Stimulated activated CD8-positive, alpha-beta memory T cell treated with anti-CD3 and anti-CD28 coated beads, Interleukin-4, amount 100 ng/mL, for 48 hours (primary cell): ENCODE measurements around the gene GNAT1.

Source experiments
- DNase-seq: peaks from one replicate; pipeline ENCODE4 v3.0.0-alpha.2; 2020

GNAT1 gene

GRCh38 chr3:50190936-50191660, at the start of gene GNAT1:
TSS of gene GNAT1 (plus strand) at chr3:50191610. CDS start at chr3:50191726, 116 bp downstream.
- DNase-seq, result no peak

GRCh38 chr3:50146316-50146901, 45.0 kb upstream of the GNAT1 start:
- no peak for DNase-seq

GRCh38 chr3:50147016-50147415, 44.4 kb upstream of the GNAT1 start:
- DNase-seq, result no peak

GRCh38 chr3:50147447-50147846, 44.0 kb upstream of the GNAT1 start:
- DNase-seq, result no peak

GRCh38 chr3:50147861-50148260, 43.5 kb upstream of the GNAT1 start:
- DNase-seq, result no peak

GRCh38 chr3:50150404-50150750, 41.0 kb upstream of the GNAT1 start:
- DNase-seq, result no peak

GRCh38 chr3:50150863-50151686, 40.3 kb upstream of the GNAT1 start:
- no peak for DNase-seq

- no peak for DNase-seq
These were observed 39.7 kb upstream of the GNAT1 start for GRCh38 chr3:50151728-50152127.

- DNase-seq, result no peak
These were observed 37.5 kb upstream of the GNAT1 start for GRCh38 chr3:50153782-50154475.

DNA sequence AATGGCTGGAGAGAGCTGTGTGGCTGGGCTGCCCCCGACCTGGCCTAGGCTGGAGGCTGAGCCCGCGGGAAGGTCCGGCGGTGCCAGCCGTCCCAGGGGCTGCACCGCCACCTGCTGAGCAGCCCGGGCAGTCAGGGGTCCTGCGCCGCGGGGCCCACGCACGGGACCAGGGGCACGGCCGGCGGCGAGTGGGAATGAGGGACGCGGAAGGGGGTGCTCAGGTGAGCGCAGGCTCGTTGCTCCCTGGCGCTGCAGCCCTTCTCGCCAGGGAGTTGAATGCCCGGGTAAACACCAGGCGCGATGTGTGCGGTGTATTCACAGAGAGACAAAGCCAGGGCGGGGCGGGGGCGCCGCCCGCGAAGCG, 37.0 kb upstream of the GNAT1 start:
- DNase-seq, result no peak

- peak; percentile 69 for DNase-seq
These were observed 36.4 kb upstream of the GNAT1 start, which contains the start of gene SEMA3F for GRCh38 chr3:50154840-50155490. TSS of gene SEMA3F (plus strand) at chr3:50155324. CDS start at chr3:50159623, 4,299 bp downstream.

DNA sequence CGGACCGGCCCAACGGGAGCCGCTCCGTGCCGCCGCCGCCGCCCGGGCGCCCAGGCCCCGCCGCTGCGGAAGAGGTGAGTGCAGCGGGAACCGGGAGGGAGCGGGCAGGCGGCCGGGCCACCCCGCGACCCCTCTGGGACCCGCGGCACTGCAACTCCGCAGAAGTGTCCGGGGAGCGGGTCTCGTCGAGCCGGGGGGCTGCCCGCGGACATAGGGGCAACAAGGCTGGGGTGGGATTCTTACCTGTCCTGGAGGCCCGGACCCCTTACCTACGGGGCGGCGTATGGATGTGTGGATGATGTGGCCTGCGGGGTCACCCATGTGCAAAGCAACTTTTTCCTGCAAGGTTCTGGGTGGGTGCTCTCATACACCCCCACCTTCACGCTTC, 35.9 kb upstream of the GNAT1 start:
- DNase-seq, result no peak

DNA sequence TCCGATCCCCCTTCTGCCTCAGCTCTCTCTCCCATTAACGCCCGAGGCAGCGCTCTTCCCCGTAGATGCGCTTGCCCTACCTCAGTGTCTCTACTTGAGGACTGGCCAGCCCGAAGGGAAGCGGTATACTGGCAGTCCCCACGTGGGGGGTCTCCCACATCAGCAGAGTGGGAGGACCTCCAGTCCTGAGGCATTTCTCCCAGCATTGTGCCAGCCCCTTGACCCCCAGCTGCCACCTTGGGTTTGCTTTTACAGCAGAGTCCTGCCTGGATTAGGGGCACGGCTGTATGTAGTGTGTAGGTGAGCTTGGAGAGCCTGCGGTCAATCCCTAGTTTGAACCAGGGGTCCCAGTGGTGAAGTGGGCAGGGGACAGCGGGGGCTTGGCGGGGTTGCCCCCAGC, 35.5 kb upstream of the GNAT1 start:
- no peak for DNase-seq

GRCh38 chr3:50156549-50157493, 34.6 kb upstream of the GNAT1 start:
- DNase-seq, result no peak

DNA sequence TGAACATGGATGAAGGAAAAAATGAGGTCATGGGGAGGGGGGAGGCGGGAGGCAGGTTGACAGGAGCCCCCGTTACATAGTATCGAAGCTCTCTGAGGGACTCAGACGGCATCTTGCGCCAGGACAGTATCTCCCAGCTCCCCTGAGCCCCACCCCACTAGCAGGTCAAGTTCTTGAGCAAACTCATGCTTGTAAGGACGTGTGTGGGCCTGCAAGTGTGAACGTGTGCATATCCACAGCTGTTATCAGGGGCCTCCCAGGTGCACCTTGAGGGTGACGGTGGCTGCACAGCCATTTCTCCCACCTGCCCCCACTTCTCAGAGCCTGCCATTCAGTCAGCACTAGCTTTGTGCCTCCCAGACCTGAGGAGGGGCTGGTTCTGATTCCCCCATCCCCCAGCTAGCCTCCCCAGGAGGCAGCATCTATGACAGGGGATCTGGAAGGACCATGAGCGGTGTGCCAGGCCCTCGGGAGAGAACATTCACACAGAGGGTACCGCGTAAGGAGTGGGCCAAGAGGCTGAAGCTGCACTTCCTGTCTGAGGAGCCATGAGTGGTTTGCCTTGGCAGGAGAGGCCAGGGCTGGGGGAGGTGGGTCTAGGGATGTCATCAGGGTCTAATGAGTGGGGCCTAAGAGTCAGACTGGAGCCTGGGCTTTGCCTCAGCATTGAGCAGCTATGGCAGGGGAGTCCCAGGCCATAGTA, 33.4 kb upstream of the GNAT1 start:
- no peak for DNase-seq

- DNase-seq, result no peak
These were observed 32.8 kb upstream of the GNAT1 start for GRCh38 chr3:50158530-50159146.

DNA sequence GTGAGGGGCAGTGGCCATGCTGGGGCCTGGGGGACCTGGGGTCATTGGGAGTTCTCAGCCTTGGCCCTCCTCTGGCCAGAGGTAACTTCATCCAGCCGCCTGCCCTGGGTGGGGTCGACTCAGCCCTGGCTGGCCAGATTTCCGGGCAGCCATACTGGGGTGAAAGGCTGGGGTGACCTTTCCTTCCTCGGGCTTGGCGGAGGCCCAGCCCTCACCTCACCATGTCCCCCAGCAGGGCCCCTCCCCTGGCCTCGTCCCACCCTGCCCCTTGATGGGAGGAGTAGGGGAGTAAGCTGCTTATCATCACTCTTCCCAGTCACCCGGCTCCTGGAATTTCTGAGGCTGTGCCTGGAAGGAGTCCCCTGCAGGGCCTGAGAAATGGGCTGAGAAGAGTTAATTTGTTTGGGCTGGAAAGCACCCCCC, 30.8 kb upstream of the GNAT1 start:
- DNase-seq, result no peak

GRCh38 chr3:50161320-50161719, 30.1 kb upstream of the GNAT1 start:
- no peak for DNase-seq

- no peak for DNase-seq
These were observed 29.2 kb upstream of the GNAT1 start for GRCh38 chr3:50162034-50162883.
